Measurements from ENCODE around the gene PHC3. TPM values are rescaled to one million over a fixed set of nuclear protein-coding genes. Genes with fewer than 3 reads are reported as not detected.

The PHC3 gene
- polyA plus RNA-seq, 2 of the 4 experiments (the other 2 are of a cell fraction): 10.8 to 49.1 TPM

GRCh38 chr3:170058127-170058526 lies 123.4 kb downstream of the PHC3 start:
- ChIA-PET POLR2A (no interaction called here), CTCF (interaction anchor here (0.8 kb wide), 1 partner anchor 352 kb away, joined by 3 read pairs; no protein-coding TSS in a partner anchor)
- 68% methylated on average over 6 of the region's 6 CpGs for WGBS (ENCODE audit: missing lambda C conversion rate)
- H3K4me3 ChIP-seq: no peak overlapping the region
- no peaks in the 10 kb centered on the region for H3K9me3 ChIP-seq
- H3K4me2 ChIP-seq: no peak overlapping the region
- no peaks in the 10 kb centered on the region for H3K4me1 ChIP-seq
- FAIRE-seq (no peak), DNase-seq (ENCODE audit: low read depth in 1 of 2, low spot score in 1 of 2) (no peak), ATAC-seq (no peak)
- H3K27ac ChIP-seq: no peak overlapping the region
- TF ChIP-seq ELK1 (IDR thresholded peaks at IDR 0.05; ENCODE audit: low read depth, low read length) (no peak), TFCP2L1 (CRISPR knock-in tag; IDR thresholded peaks at IDR 0.05) (no peak), HOXB13 (CRISPR knock-in tag; IDR thresholded peaks at IDR 0.05; ENCODE audit: low read depth) (no peak), NFE2L2 (conservative IDR thresholded peaks at IDR 0.05; ENCODE audit: low read length) (no peak), CHD4 (IDR thresholded peaks at IDR 0.05; ENCODE audit: borderline replicate concordance) (no peak), HDAC2 (IDR thresholded peaks at IDR 0.05) (no peak), MAZ (IDR thresholded peaks at IDR 0.05; ENCODE audit: borderline replicate concordance, low read depth, low read length) (no peak), RARB (CRISPR knock-in tag; IDR thresholded peaks at IDR 0.05) (no peak), SREBF2 (IDR thresholded peaks at IDR 0.05) (no peak), ATOH8 (CRISPR knock-in tag; IDR thresholded peaks at IDR 0.05; ENCODE audit: low read depth) (no peak), CBX8 (IDR thresholded peaks at IDR 0.05) (no peak), GATA3 (IDR thresholded peaks at IDR 0.05; ENCODE audit: borderline replicate concordance) (no peak), NR3C1 (IDR thresholded peaks at IDR 0.05) (no peak), CBX2 (IDR thresholded peaks at IDR 0.05; ENCODE audit: borderline replicate concordance, low read depth) (no peak), FOXS1 (CRISPR knock-in tag; IDR thresholded peaks at IDR 0.05) (no peak), HES2 (IDR thresholded peaks at IDR 0.05) (no peak), HOXA7 (CRISPR knock-in tag; IDR thresholded peaks at IDR 0.05) (no peak)

- Histone ChIP-seq H3K4me3 (no peak overlapping the region), H3K27ac (no peak overlapping the region), H3K4me2 (no peak overlapping the region), H3K9me3 (no peaks in the 10 kb centered on the region), H3K4me1 (no peaks in the 10 kb centered on the region)
- ATAC-seq (no peak), FAIRE-seq (no peak), DNase-seq (ENCODE audit: low read depth in 1 of 2, low spot score in 1 of 2) (no peak)
- POLR2A ChIA-PET: no interaction called here
- no peak for TF ChIP-seq HDAC2 (IDR thresholded peaks at IDR 0.05)
- no peak for TF ChIP-seq USF2 (IDR thresholded peaks at IDR 0.05)
- no peak for TF ChIP-seq EP300 (IDR thresholded peaks at IDR 0.05)
- no peak for TF ChIP-seq SMC3 (IDR thresholded peaks at IDR 0.05)
- TF ChIP-seq EHF (CRISPR knock-in tag; IDR thresholded peaks at IDR 0.05): no peak
- TF ChIP-seq RARB (CRISPR knock-in tag; IDR thresholded peaks at IDR 0.05): no peak
- TF ChIP-seq BHLHE40 (IDR thresholded peaks at IDR 0.05; ENCODE audit: low read depth, low read length): no peak
- no peak for TF ChIP-seq MAZ (IDR thresholded peaks at IDR 0.05; ENCODE audit: borderline replicate concordance, low read depth, low read length)
- TF ChIP-seq MAFK (IDR thresholded peaks at IDR 0.05; ENCODE audit: partially characterized antibody): no peak
- TF ChIP-seq FOSL2 (IDR thresholded peaks at IDR 0.05): no peak
- TF ChIP-seq FOSL2 (CRISPR knock-in tag; IDR thresholded peaks at IDR 0.05): no peak
- no peak for TF ChIP-seq CBX8 (IDR thresholded peaks at IDR 0.05)
- TF ChIP-seq NR3C1 (IDR thresholded peaks at IDR 0.05): no peak
- no peak for TF ChIP-seq HMGXB4 (CRISPR knock-in tag; IDR thresholded peaks at IDR 0.05; ENCODE audit: borderline replicate concordance)
- no peak for TF ChIP-seq NPAS2 (CRISPR knock-in tag; IDR thresholded peaks at IDR 0.05; ENCODE audit: borderline replicate concordance)
- no peak for TF ChIP-seq ZNF302 (CRISPR knock-in tag; IDR thresholded peaks at IDR 0.05)
- TF ChIP-seq ZSCAN20 (CRISPR knock-in tag; IDR thresholded peaks at IDR 0.05): no peak
- TF ChIP-seq GATA3 (IDR thresholded peaks at IDR 0.05; ENCODE audit: borderline replicate concordance): no peak
- TF ChIP-seq RAD21 (conservative IDR thresholded peaks at IDR 0.05 in 1 of 2, IDR thresholded peaks at IDR 0.05 in 1 of 2): no peak
- CTCF ChIA-PET: no interaction called here
- WGBS (ENCODE audit: missing lambda C conversion rate): 80% methylated on average over 3 of the region's 3 CpGs
Observed at GRCh38 chr3:170057550-170057949, 124.0 kb downstream of the PHC3 start.

Measured in A549 (cell line).